Liver (tissue), 9 donors: ENCODE results near the gene NMS. TPM values are rescaled to one million over a fixed set of nuclear protein-coding genes. Genes with fewer than 3 reads are reported as not detected.

ENCODE experiments used
- DNase-seq: peaks from one replicate; pipeline ENCODE4 v3.0.0-alpha.2; 2017; ENCODE audit warnings: low spot score
- H3K27ac ChIP-seq, 2 donors: one replicate each; pipeline ENCODE4 v1.7.0; 2013; ENCODE audit warnings: inconsistent platforms in 2 of 2, low read length in 2 of 2, control low read depth in 1 of 2, low read depth in 1 of 2, mild to moderate bottlenecking in 1 of 2
- H3K27me3 ChIP-seq, 4 donors: one replicate each; pipeline versions ENCODE4 v1.6.1 to v1.7.0; 2013; ENCODE audit warnings: low read length in 3 of 4, inconsistent platforms in 1 of 4, mild to moderate bottlenecking in 1 of 4, moderate library complexity in 1 of 4; ENCODE audit not compliant: control insufficient read depth in 4 of 4, insufficient read depth in 4 of 4
- H3K36me3 ChIP-seq, 4 donors: one replicate each; pipeline versions ENCODE4 v1.6.1 to v1.7.0; 2013; ENCODE audit warnings: low read length in 3 of 4, mild to moderate bottlenecking in 3 of 4, low read depth in 1 of 4, moderate library complexity in 1 of 4; ENCODE audit not compliant: control insufficient read depth in 4 of 4, insufficient read depth in 3 of 4
- H3K4me1 ChIP-seq, 4 donors: one replicate each; pipeline versions ENCODE4 v1.6.1 to v1.7.0; 2013; ENCODE audit warnings: low read length in 3 of 4, mild to moderate bottlenecking in 3 of 4, moderate library complexity in 1 of 4; ENCODE audit not compliant: control insufficient read depth in 4 of 4, insufficient read depth in 4 of 4
- H3K4me3 ChIP-seq, 3 donors: one replicate each; pipeline versions ENCODE4 v1.6.1 to v1.7.0; 2013; ENCODE audit warnings: low read length in 3 of 3, control low read depth in 1 of 3, low read depth in 1 of 3, mild to moderate bottlenecking in 1 of 3
- H3K9ac ChIP-seq, 2 donors: one replicate each; pipeline ENCODE4 v1.7.0; 2013; ENCODE audit warnings: low read length in 2 of 2, mild to moderate bottlenecking in 2 of 2, moderate library complexity in 2 of 2, control low read depth in 1 of 2, low read depth in 1 of 2
- H3K9me3 ChIP-seq, 4 donors: one replicate each; pipeline versions ENCODE4 v1.6.1 to v1.7.0; 2013; ENCODE audit warnings: low read length in 3 of 4; ENCODE audit not compliant: control insufficient read depth in 4 of 4
- ATF3 ChIP-seq: IDR thresholded peaks from 2 replicates; pipeline ENCODE4 v1.6.1; 2016; ENCODE audit warnings: antibody characterized with exemption
- CTCF ChIP-seq: fragments of 150-350 bp; IDR thresholded peaks from 2 replicates; pipeline ENCODE4 v1.5.1; 2017; ENCODE audit warnings: improper control_type of control experiment, low read depth, low read length; ENCODE audit not compliant: missing input control
- EGR1 ChIP-seq, 2 donors: IDR thresholded peaks; 2 replicates each; pipeline ENCODE4 v1.6.1; 2016 to 2018; ENCODE audit warnings: antibody characterized with exemption in 2 of 2, low read depth in 2 of 2
- FOXA1 ChIP-seq: IDR thresholded peaks from 2 replicates; pipeline ENCODE4 v1.6.1; 2016; ENCODE audit warnings: antibody characterized with exemption
- FOXA2 ChIP-seq: IDR thresholded peaks from 2 replicates; pipeline ENCODE4 v1.6.1; 2016; ENCODE audit warnings: antibody characterized with exemption
- GABPA ChIP-seq, 2 donors: IDR thresholded peaks in 1 of 2; conservative IDR thresholded peaks in 1 of 2; 2 replicates each; pipeline ENCODE4 v1.6.1; 2016; ENCODE audit warnings: antibody characterized with exemption in 2 of 2, mild to moderate bottlenecking in 1 of 2, moderate library complexity in 1 of 2
- HNF4A ChIP-seq, 2 donors: conservative IDR thresholded peaks; 2 replicates each; pipeline ENCODE4 v1.6.1; 2016; ENCODE audit warnings: antibody characterized with exemption in 2 of 2, mild to moderate bottlenecking in 2 of 2
- HNF4G ChIP-seq: IDR thresholded peaks from 2 replicates; pipeline ENCODE4 v1.6.1; 2016; ENCODE audit warnings: antibody characterized with exemption
- JUND ChIP-seq, 2 donors: IDR thresholded peaks; 2 replicates each; pipeline ENCODE4 v1.6.1; 2016; ENCODE audit warnings: antibody characterized with exemption in 2 of 2
- MAX ChIP-seq: IDR thresholded peaks from 2 replicates; pipeline ENCODE4 v1.6.1; 2016; ENCODE audit warnings: antibody characterized with exemption
- NR2F2 ChIP-seq: IDR thresholded peaks from 2 replicates; pipeline ENCODE4 v1.6.1; 2016; ENCODE audit warnings: antibody characterized with exemption
- RAD21 ChIP-seq, 2 donors: IDR thresholded peaks; 2 replicates each; pipeline ENCODE4 v1.6.1; 2016; ENCODE audit warnings: antibody characterized with exemption in 2 of 2, mild to moderate bottlenecking in 2 of 2
- REST ChIP-seq: IDR thresholded peaks from 2 replicates; pipeline ENCODE4 v1.6.1; 2016; ENCODE audit warnings: antibody characterized with exemption, mild to moderate bottlenecking
- RXRA ChIP-seq, 2 donors: IDR thresholded peaks; 2 replicates each; pipeline ENCODE4 v1.6.1; 2017 to 2018; ENCODE audit warnings: antibody characterized with exemption in 2 of 2, mild to moderate bottlenecking in 1 of 2
- SP1 ChIP-seq: IDR thresholded peaks from 2 replicates; pipeline ENCODE4 v1.6.1; 2018; ENCODE audit warnings: antibody characterized with exemption, mild to moderate bottlenecking
- TAF1 ChIP-seq: conservative IDR thresholded peaks from 2 replicates; pipeline ENCODE4 v1.6.1; 2016; ENCODE audit warnings: antibody characterized with exemption, mild to moderate bottlenecking
- YY1 ChIP-seq: IDR thresholded peaks from 2 replicates; pipeline ENCODE4 v1.6.1; 2016; ENCODE audit warnings: antibody characterized with exemption, mild to moderate bottlenecking
- ZBTB33 ChIP-seq: IDR thresholded peaks from 2 replicates; pipeline ENCODE4 v1.6.1; 2016; ENCODE audit warnings: antibody characterized with exemption
- WGBS: extraction: QIAGEN DNeasy Blood & Tissue Kit; methylation state at CpG from one replicate; pipeline ENCODE4 v1.1.7; 2013; 5-methylcytosine and 5-hydroxymethylcytosine counted together
- polyA plus RNA-seq, 2 donors: library from polyadenylated mRNA; stranded (reverse) in 1 of 2; unstranded in 1 of 2; fragments of 200-250 nt in 1 of 2; fragments of >200 nt in 1 of 2; fragmentation: Nextera tagmentation in 1 of 2; extraction: Ambion mirVana in 1 of 2; gene quantifications; one replicate each; pipeline versions ENCODE4 v1.2.1 to v1.2.3, GENCODE V29; 2013 to 2015
- total RNA-seq, 2 donors: library from RNA; depleted of rRNA; stranded (reverse); fragments of >200 nt; gene quantifications; one replicate each; pipeline ENCODE4 v1.2.3, GENCODE V29; 2014
- donor health status: healthy.
- donor health status: healthy.
- donor health status: healthy.
- donor health status: healthy.
- donor health status: healthy.

NMS gene
- total and polyA plus RNA-seq, 4 donors: not detected

DNA sequence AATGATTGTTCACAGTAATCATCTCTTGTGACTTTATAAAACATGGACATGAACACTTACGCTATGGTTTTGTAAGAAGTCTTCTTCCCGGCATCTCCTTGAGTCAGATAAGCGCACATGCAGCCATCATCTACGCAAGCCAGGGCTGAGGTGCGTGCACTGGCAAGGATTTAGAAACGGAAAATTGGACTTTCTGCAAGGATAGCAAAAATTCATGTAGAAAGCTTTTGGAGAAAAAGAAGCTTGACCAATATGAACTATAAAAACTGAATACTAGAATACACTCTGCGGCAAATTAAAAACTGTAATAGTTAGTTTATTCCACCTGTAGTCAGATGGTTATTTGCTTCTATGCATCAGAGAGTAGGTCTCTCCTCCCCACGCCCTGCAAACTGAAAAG is 6.3 kb downstream of the NMS start:
- Histone ChIP-seq H3K4me1 (no peaks in the 10 kb centered on the region), H3K27ac (no peak overlapping the region), H3K4me3 (no peak overlapping the region), H3K9me3 (no peaks in the 10 kb centered on the region), H3K9ac (no peak overlapping the region), H3K27me3 (peaks cover 0 to 7% (median 0%) of the 10 kb centered on the region in 4 donors), H3K36me3 (no peaks in the 10 kb centered on the region)
- TF ChIP-seq MAX: no peak
- no peak for TF ChIP-seq REST
- TF ChIP-seq ATF3: no peak
- no peak for TF ChIP-seq FOXA1
- TF ChIP-seq CTCF: no peak
- no peak for TF ChIP-seq HNF4G
- TF ChIP-seq SP1: no peak
- TF ChIP-seq RXRA (IDR thresholded peaks at IDR 0.05): no peak
- no peak for TF ChIP-seq ZBTB33
- no peak for TF ChIP-seq HNF4A (conservative IDR thresholded peaks at IDR 0.05)
- no peak for TF ChIP-seq JUND (IDR thresholded peaks at IDR 0.05)
- no peak for TF ChIP-seq NR2F2
- no peak for TF ChIP-seq EGR1 (IDR thresholded peaks at IDR 0.05; ENCODE audit: low read depth in 2 of 2)
- no peak for TF ChIP-seq GABPA (IDR thresholded peaks at IDR 0.05 in 1 of 2, conservative IDR thresholded peaks at IDR 0.05 in 1 of 2)
- no peak for TF ChIP-seq YY1
- TF ChIP-seq RAD21 (IDR thresholded peaks at IDR 0.05): no peak
- TF ChIP-seq FOXA2: no peak
- TF ChIP-seq TAF1: no peak
- WGBS: 83% methylated on average over 8 of the region's 8 CpGs
- no peak for DNase-seq

- Histone ChIP-seq H3K9me3 (no peaks in the 10 kb centered on the region), H3K36me3 (no peaks in the 10 kb centered on the region), H3K27me3 (no peaks in the 10 kb centered on the region), H3K4me1 (no peaks in the 10 kb centered on the region), H3K4me3 (no peak overlapping the region), H3K9ac (no peak overlapping the region), H3K27ac (no peak overlapping the region)
- 59% methylated on average over 4 of the region's 4 CpGs for WGBS
- DNase-seq: no peak
- TF ChIP-seq REST (no peak), ATF3 (no peak), RAD21 (IDR thresholded peaks at IDR 0.05) (no peak), FOXA1 (no peak), JUND (IDR thresholded peaks at IDR 0.05) (no peak), GABPA (IDR thresholded peaks at IDR 0.05 in 1 of 2, conservative IDR thresholded peaks at IDR 0.05 in 1 of 2) (no peak), RXRA (IDR thresholded peaks at IDR 0.05) (no peak), FOXA2 (no peak), HNF4A (conservative IDR thresholded peaks at IDR 0.05) (no peak), NR2F2 (no peak), CTCF (no peak)
Measured at GRCh38 chr2:100482741-100483140, 12.5 kb downstream of the NMS start.
